DMS153 (cell line): ENCODE measurements around the gene COX17.

Experiments used
- DNase-seq: peaks from one replicate; lab custom pipeline; 2025; lab: John Stamatoyannopoulos, UW

The COX17 gene

GRCh38 chr3:119620899-119621298 lies 56.3 kb downstream of the COX17 start:
- DNase-seq = no peak
